Bronchial epithelial cell (primary cell): ENCODE measurements around the gene ZNF287. TPM values are rescaled to one million over a fixed set of nuclear protein-coding genes. Genes with fewer than 3 reads are reported as not detected.

Experiments
- DNase-seq: peaks from one replicate; pipeline ENCODE4 v3.0.0-alpha.2; 2010; ENCODE audit warnings: low read depth
- FAIRE-seq: peaks from 2 replicates; lab custom pipeline; 2011; peaks lifted over from hg19 to GRCh38; lab: Jason Lieb, UNC
- H3K27me3 ChIP-seq: 2 replicates; pipeline ENCODE4 v1.5.1; 2011; ENCODE audit warnings: low read length; ENCODE audit not compliant: control insufficient read depth, insufficient read depth
- H3K36me3 ChIP-seq: 2 replicates; pipeline ENCODE4 v1.5.1; 2011; ENCODE audit warnings: low read length; ENCODE audit not compliant: control insufficient read depth, insufficient read depth
- H3K4me3 ChIP-seq: 2 replicates; pipeline ENCODE4 v1.5.1; 2011; ENCODE audit warnings: mild to moderate bottlenecking, low read depth, low read length, control low read depth
- total RNA-seq: library from RNA; depleted of rRNA; stranded (reverse); fragments of >200 nt; gene quantifications from 2 replicates; pipeline ENCODE4 v1.2.1, GENCODE V29; 2014
- TF ChIP-seq, protein P1 (sequence below): IDR thresholded peaks from 2 replicates; pipeline ENCODE4 v1.5.1; 2011; ENCODE audit warnings: mild to moderate bottlenecking, moderate library complexity, low read length, control low read depth, inconsistent platforms; ENCODE audit not compliant: insufficient read depth, severe bottlenecking

The ZNF287 gene
- total RNA-seq, 1 donor from 2014 or later = 3.4 TPM

DNA sequence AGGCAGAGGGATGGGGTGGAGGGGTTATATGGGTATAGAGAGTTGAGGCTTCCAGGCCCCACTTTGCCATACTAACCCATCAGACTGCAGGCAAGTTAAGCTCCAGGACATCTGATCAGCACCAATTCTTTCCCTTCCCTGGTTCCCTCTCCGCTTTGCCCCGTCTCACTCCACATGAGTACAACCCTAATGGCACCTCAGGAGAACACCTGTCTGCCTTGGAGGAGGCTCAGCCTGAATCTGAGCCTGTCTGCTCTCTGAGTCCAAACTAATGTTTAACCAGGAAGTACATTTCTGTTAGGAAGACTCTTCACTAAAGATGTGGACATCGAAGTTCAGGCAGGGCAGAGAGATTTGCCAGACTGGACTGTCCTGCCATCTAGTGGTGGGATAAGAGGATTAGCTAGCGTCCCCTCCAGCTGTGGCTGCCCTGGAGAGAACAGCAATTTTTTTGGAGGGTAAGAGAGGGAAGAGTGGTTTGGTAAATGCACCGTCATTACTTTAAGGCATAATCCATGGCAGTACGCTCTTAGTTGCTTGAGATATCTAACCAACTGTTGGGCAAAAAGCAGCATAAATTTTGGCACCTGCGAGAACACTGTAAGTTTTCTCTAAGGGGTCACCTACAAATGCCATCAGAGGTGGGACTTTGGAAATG is 47.8 kb downstream of the ZNF287 start:
- Histone ChIP-seq H3K36me3 (no peaks in the 10 kb centered on the region), H3K27me3 (peaks cover 5% of the 10 kb centered on the region), H3K4me3 (no peak overlapping the region)
- TF ChIP-seq, protein P1, sequence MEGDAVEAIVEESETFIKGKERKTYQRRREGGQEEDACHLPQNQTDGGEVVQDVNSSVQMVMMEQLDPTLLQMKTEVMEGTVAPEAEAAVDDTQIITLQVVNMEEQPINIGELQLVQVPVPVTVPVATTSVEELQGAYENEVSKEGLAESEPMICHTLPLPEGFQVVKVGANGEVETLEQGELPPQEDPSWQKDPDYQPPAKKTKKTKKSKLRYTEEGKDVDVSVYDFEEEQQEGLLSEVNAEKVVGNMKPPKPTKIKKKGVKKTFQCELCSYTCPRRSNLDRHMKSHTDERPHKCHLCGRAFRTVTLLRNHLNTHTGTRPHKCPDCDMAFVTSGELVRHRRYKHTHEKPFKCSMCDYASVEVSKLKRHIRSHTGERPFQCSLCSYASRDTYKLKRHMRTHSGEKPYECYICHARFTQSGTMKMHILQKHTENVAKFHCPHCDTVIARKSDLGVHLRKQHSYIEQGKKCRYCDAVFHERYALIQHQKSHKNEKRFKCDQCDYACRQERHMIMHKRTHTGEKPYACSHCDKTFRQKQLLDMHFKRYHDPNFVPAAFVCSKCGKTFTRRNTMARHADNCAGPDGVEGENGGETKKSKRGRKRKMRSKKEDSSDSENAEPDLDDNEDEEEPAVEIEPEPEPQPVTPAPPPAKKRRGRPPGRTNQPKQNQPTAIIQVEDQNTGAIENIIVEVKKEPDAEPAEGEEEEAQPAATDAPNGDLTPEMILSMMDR = peak; percentile 82
- DNase-seq = peak; percentile 73
- FAIRE-seq = peak; percentile 82

GRCh38 chr17:16519021-16519420 is 50.0 kb downstream of the ZNF287 start:
- H3K36me3 ChIP-seq = no peaks in the 10 kb centered on the region
- TF ChIP-seq, protein P1 = no peak
- FAIRE-seq (no peak), DNase-seq (no peak)
- no peak overlapping the region for H3K4me3 ChIP-seq
- peaks cover 5% of the 10 kb centered on the region for H3K27me3 ChIP-seq

GRCh38 chr17:16517477-16517876 is 51.5 kb downstream of the ZNF287 start:
- no peak for DNase-seq
- FAIRE-seq = no peak
- no peaks in the 10 kb centered on the region for H3K36me3 ChIP-seq
- TF ChIP-seq, protein P1 = no peak
- H3K4me3 ChIP-seq = no peak overlapping the region
- peaks cover 5% of the 10 kb centered on the region for H3K27me3 ChIP-seq

- TF ChIP-seq, protein P1 = no peak
- no peak for FAIRE-seq
Observed at GRCh38 chr17:16516594-16517051, 52.4 kb downstream of the ZNF287 start.

GRCh38 chr17:16515933-16516332 is 53.1 kb downstream of the ZNF287 start:
- no peak overlapping the region for H3K4me3 ChIP-seq
- no peaks in the 10 kb centered on the region for H3K36me3 ChIP-seq
- no peak for FAIRE-seq
- TF ChIP-seq, protein P1 = no peak
- no peak for DNase-seq
- peaks cover 5% of the 10 kb centered on the region for H3K27me3 ChIP-seq

More at GRCh38 chr17:16516594-16517051, 52.4 kb downstream of the ZNF287 start:
- peak; percentile 52 for DNase-seq
- Histone ChIP-seq H3K4me3 (no peak overlapping the region), H3K36me3 (no peaks in the 10 kb centered on the region), H3K27me3 (peaks cover 5% of the 10 kb centered on the region)
